Uterus (tissue), 2 donors: ENCODE measurements around the gene GPAT2.

ENCODE experiments used
- CTCF ChIP-seq, 4 experiments: fragments of 200-600 bp in 2 of 4; fragments of 450-650 bp in 2 of 4; sonication (generic) in 2 of 4; IDR thresholded peaks; one replicate each; pipeline ENCODE4 v1.5.1; 2016 to 2019; ENCODE audit warnings: antibody characterized with exemption in 4 of 4, mild to moderate bottlenecking in 2 of 4, moderate library complexity in 1 of 4
- POLR2A ChIP-seq, 2 donors: fragments of 450-650 bp; IDR thresholded peaks; one replicate each; pipeline ENCODE4 v1.6.1; 2016; ENCODE audit warnings: antibody characterized with exemption in 2 of 2, mild to moderate bottlenecking in 1 of 2, moderate library complexity in 1 of 2

- TF ChIP-seq CTCF (IDR thresholded peaks at IDR 0.05) = no peak
- no peak for TF ChIP-seq POLR2A (IDR thresholded peaks at IDR 0.05)
Measured at GRCh38 chr2:96025194-96025492, 9.6 kb downstream of the GPAT2 start.
